Left ventricle myocardium superior (tissue), 1 donor: ENCODE measurements around the gene PHF20. TPM values are rescaled to one million over a fixed set of nuclear protein-coding genes. Genes with fewer than 3 reads are reported as not detected.
"Not testable (repeated sequence)": the region's sequence is repeated elsewhere in the genome, so short reads cannot be mapped to it uniquely, and the experiment has no call there.

Source experiments
- ATAC-seq: fragments of 200-7000 bp; cut with Tn5 transposase; one replicate; pipeline ENCODE4 v1.9.1; 2020; ENCODE audit warnings: mild to moderate bottlenecking, moderate library complexity
- DNase-seq: peaks from one replicate; pipeline ENCODE4 v3.0.0-alpha.2; 2020
- intact Hi-C: fragments of 100-400 bp; cut with micrococcal nuclease; formaldehyde crosslinking; loops from one replicate; pipeline ENCODE4 v1.11.0; 2022
- total RNA-seq: library from RNA; stranded (reverse); fragmentation: NEBNext Ultra II Directional; extraction: Animal tissue kit (Norgen Biotek cat#: 25700); gene quantifications from one replicate; pipeline ENCODE4 v1.2.1, GENCODE V29; 2021
- donor health status: DM: no; HTN: yes; CAD: no; lungs with severe emphysema.

PHF20 gene
- total RNA-seq, 1 donor from 2014 or later = 37.0 TPM

GRCh38 chr20:35738410-35739179 is 33.2 kb upstream of the PHF20 start:
- ATAC-seq = no peak
- intact Hi-C loops = no loop called here
- no peak for DNase-seq

GRCh38 chr20:35739294-35740163 is 32.3 kb upstream of the PHF20 start:
- no peak for DNase-seq
- intact Hi-C loops = no loop called here
- no peak for ATAC-seq

GRCh38 chr20:35741892-35742740 is 29.7 kb upstream of the PHF20 start, which contains the start of gene RBM39:
RBM39 (minus strand) TSS chr20:35742260; CDS start chr20:35740874, 1,386 bp downstream.
- peak; percentile 99 for DNase-seq

GRCh38 chr20:35742741-35743523 is 28.9 kb upstream of the PHF20 start:
- intact Hi-C loops = no loop called here
- no peak for DNase-seq
- ATAC-seq = peak; percentile 10

More at GRCh38 chr20:35741892-35742740, 29.7 kb upstream of the PHF20 start, which contains the start of gene RBM39:
- intact Hi-C loops = no loop called here
- peak; percentile 94 for ATAC-seq

GRCh38 chr20:35743693-35744491 is 27.9 kb upstream of the PHF20 start:
- no peak for ATAC-seq
- DNase-seq = peak; percentile 47
- intact Hi-C loops = no loop called here

GRCh38 chr20:35744492-35744841 is 27.3 kb upstream of the PHF20 start:
- ATAC-seq, intact Hi-C loops, DNase-seq: not testable (repeated sequence)

GRCh38 chr20:35750611-35751010 is 21.2 kb upstream of the PHF20 start:
- no peak for DNase-seq
- no peak for ATAC-seq
- intact Hi-C loops = no loop called here

- no peak for DNase-seq
- intact Hi-C loops = no loop called here
- no peak for ATAC-seq
Measured at GRCh38 chr20:35756404-35756803, 15.4 kb upstream of the PHF20 start.

- intact Hi-C loops = no loop called here
- ATAC-seq (no peak), DNase-seq (no peak)
Measured at GRCh38 chr20:35757098-35757705, 14.6 kb upstream of the PHF20 start.

GRCh38 chr20:35761548-35761947 is 10.3 kb upstream of the PHF20 start:
- ATAC-seq, DNase-seq, intact Hi-C loops: not testable (repeated sequence)

- ATAC-seq = no peak
- DNase-seq = no peak
- intact Hi-C loops = no loop called here
Measured at GRCh38 chr20:35762461-35762860, 9.4 kb upstream of the PHF20 start.

- intact Hi-C loops, DNase-seq, ATAC-seq: not testable (repeated sequence)
Measured at GRCh38 chr20:35764936-35765335, 6.9 kb upstream of the PHF20 start.

GRCh38 chr20:35766843-35767242 is 5.0 kb upstream of the PHF20 start:
- DNase-seq (no peak), ATAC-seq (no peak)
- intact Hi-C loops = no loop called here

GRCh38 chr20:35767683-35768481 is 3.9 kb upstream of the PHF20 start:
- intact Hi-C loops = no loop called here
- ATAC-seq = peak; percentile 34
- DNase-seq = peak; percentile 71

GRCh38 chr20:35768731-35769664 is 2.8 kb upstream of the PHF20 start:
- ATAC-seq = peak; percentile 70
- intact Hi-C loops = no loop called here
- peak; percentile 97 for DNase-seq

GRCh38 chr20:35771367-35771688 is 487 bp upstream of the PHF20 start:
- ATAC-seq = no peak
- intact Hi-C loops = no loop called here
- no peak for DNase-seq
